NCI-H1048 (cell line): ENCODE results near the gene BOC.

Experiments used
- DNase-seq: peaks from one replicate; lab custom pipeline; 2025; lab: John Stamatoyannopoulos, UW

The BOC gene

GRCh38 chr3:113287803-113288648 lies 76.7 kb downstream of the BOC start:
- no peak for DNase-seq

- DNase-seq, result no peak
These were observed 77.5 kb downstream of the BOC start for GRCh38 chr3:113288881-113289280.

GRCh38 chr3:113291572-113291971 lies 80.2 kb downstream of the BOC start:
- DNase-seq, result no peak

GRCh38 chr3:113292933-113293332 lies 81.6 kb downstream of the BOC start:
- DNase-seq, result no peak

GRCh38 chr3:113293348-113293747 lies 82.0 kb downstream of the BOC start:
- no peak for DNase-seq

GRCh38 chr3:113295463-113295862 lies 84.1 kb downstream of the BOC start:
- no peak for DNase-seq

- DNase-seq, result no peak
These were observed 85.9 kb downstream of the BOC start for GRCh38 chr3:113297287-113297686.

GRCh38 chr3:113297841-113298240 lies 86.5 kb downstream of the BOC start:
- no peak for DNase-seq

- no peak for DNase-seq
These were observed 89.2 kb downstream of the BOC start for GRCh38 chr3:113300596-113300995.

- DNase-seq, result no peak
These were observed 92.7 kb downstream of the BOC start for GRCh38 chr3:113304102-113304501.

GRCh38 chr3:113304856-113305540 lies 93.6 kb downstream of the BOC start:
- DNase-seq, result no peak

- no peak for DNase-seq
These were observed 99.6 kb downstream of the BOC start for GRCh38 chr3:113310960-113311359.

- DNase-seq, result no peak
These were observed 101.1 kb downstream of the BOC start for GRCh38 chr3:113312416-113312815.

- DNase-seq, result no peak
These were observed 103.6 kb downstream of the BOC start for GRCh38 chr3:113314923-113315322.

- no peak for DNase-seq
These were observed 118.4 kb downstream of the BOC start for GRCh38 chr3:113329757-113330156.

GRCh38 chr3:113330742-113331141 lies 119.4 kb downstream of the BOC start:
- DNase-seq, result no peak

- no peak for DNase-seq
These were observed 119.8 kb downstream of the BOC start for GRCh38 chr3:113331187-113331586.
